CD4-positive, CD25-positive, alpha-beta regulatory T cell (primary cell): Measurements from ENCODE around the gene IL6R. TPM values are rescaled to one million over a fixed set of nuclear protein-coding genes. Genes with fewer than 3 reads are reported as not detected.

Experiments used
- ATAC-seq, 2 donors: fragments of 150-1000 bp; cut with Tn5 transposase; one replicate each; pipeline ENCODE4 v1.10.0; 2021; ENCODE audit warnings: low read depth in 2 of 2, moderate number of reproducible peaks in 2 of 2, moderate library complexity in 1 of 2
- DNase-seq, 3 donors: peaks; one replicate each; pipeline versions ENCODE4 v3.0.0 to v3.0.0-alpha.2; 2012 to 2022; ENCODE audit warnings: mixed read lengths in 1 of 3
- H3K27ac ChIP-seq: one replicate; pipeline ENCODE4 v1.7.0; 2013; ENCODE audit warnings: mild to moderate bottlenecking, low read length; ENCODE audit not compliant: insufficient read depth, poor library complexity, severe bottlenecking
- H3K27me3 ChIP-seq: one replicate; pipeline ENCODE4 v1.7.0; 2013; ENCODE audit warnings: low read length; ENCODE audit not compliant: control insufficient read depth, insufficient read depth
- H3K36me3 ChIP-seq: one replicate; pipeline ENCODE4 v1.7.0; 2013; ENCODE audit warnings: mild to moderate bottlenecking, low read length, moderate library complexity; ENCODE audit not compliant: control insufficient read depth, insufficient read depth
- H3K4me1 ChIP-seq: 2 replicates; pipeline ENCODE4 v1.7.0; 2013; ENCODE audit warnings: mild to moderate bottlenecking, low read length; ENCODE audit not compliant: insufficient read depth, control insufficient read depth, poor library complexity, severe bottlenecking
- H3K4me3 ChIP-seq: one replicate; pipeline ENCODE4 v1.7.0; 2013; ENCODE audit warnings: low read depth, mild to moderate bottlenecking, low read length, moderate library complexity
- H3K9me3 ChIP-seq, 2 experiments: 1 replicate in 1 of 2; 2 replicates in 1 of 2; pipeline ENCODE4 v1.7.0; 2013; ENCODE audit warnings: low read length in 2 of 2, mild to moderate bottlenecking in 1 of 2, moderate library complexity in 1 of 2; ENCODE audit not compliant: control insufficient read depth in 2 of 2
- H3K27ac Mint-ChIP-seq, 3 donors: one replicate each; pipeline ENCODE4 v1.8.0; 2020 to 2022; ENCODE audit warnings: mild to moderate bottlenecking in 3 of 3, mixed read lengths in 3 of 3, moderate library complexity in 2 of 3
- H3K27me3 Mint-ChIP-seq: one replicate; pipeline ENCODE4 v1.8.0; 2022; ENCODE audit warnings: mild to moderate bottlenecking, mixed read lengths
- H3K36me3 Mint-ChIP-seq: one replicate; pipeline ENCODE4 v1.8.0; 2020; ENCODE audit warnings: mixed read lengths
- H3K4me1 Mint-ChIP-seq, 4 donors: one replicate each; pipeline ENCODE4 v1.8.0; 2020 to 2022; ENCODE audit warnings: mixed read lengths in 4 of 4, mild to moderate bottlenecking in 1 of 4
- H3K4me3 Mint-ChIP-seq, 4 donors: one replicate each; pipeline ENCODE4 v1.8.0; 2020 to 2022; ENCODE audit warnings: mild to moderate bottlenecking in 4 of 4, mixed read lengths in 4 of 4, moderate library complexity in 3 of 4
- H3K9me3 Mint-ChIP-seq, 7 donors: one replicate each; pipeline ENCODE4 v1.8.0; 2020 to 2022; ENCODE audit warnings: mixed read lengths in 7 of 7, mild to moderate bottlenecking in 3 of 7, moderate library complexity in 2 of 7
- polyA plus RNA-seq, 4 donors: library from polyadenylated mRNA; unstranded; fragments of 300-500 nt; fragmentation: Illumina TruSeq; gene quantifications; one replicate each; pipeline ENCODE4 v1.2.3, GENCODE V29; 2021
- total RNA-seq: library from RNA; stranded (reverse); gene quantifications from one replicate; pipeline ENCODE4 v1.2.3, GENCODE V29; 2022

Gene IL6R
- total and polyA plus RNA-seq, 5 donors from 2014 or later, result 54.5 to 135 (median 67.5) TPM

GRCh38 chr1:154416471-154417337, 11.6 kb downstream of the IL6R start:
- peak overlapping the region; percentile 18 for H3K4me3 ChIP-seq
- peaks cover 30% of the 10 kb centered on the region for H3K36me3 ChIP-seq
- H3K27me3 ChIP-seq, result no peaks in the 10 kb centered on the region
- H3K27ac ChIP-seq, result peak overlapping the region; percentile 28
- H3K4me1 ChIP-seq, result peaks cover 91% of the 10 kb centered on the region
- no peak for DNase-seq
- peaks cover 24% of the 10 kb centered on the region for H3K36me3 Mint-ChIP-seq
- no peak for ATAC-seq
- H3K4me3 Mint-ChIP-seq, result peak overlapping the region; percentile 26 to 79 (median 40)
- H3K9me3 ChIP-seq, result no peaks in the 10 kb centered on the region
- H3K4me1 Mint-ChIP-seq, result peaks cover 18 to 93% (median 61%) of the 10 kb centered on the region in 4 donors
- H3K27ac Mint-ChIP-seq, result peak overlapping the region; percentile 93 to 98 (median 97)
- no peaks in the 10 kb centered on the region for H3K27me3 Mint-ChIP-seq
- H3K9me3 Mint-ChIP-seq, result peaks cover 0 to 1% (median 0%) of the 10 kb centered on the region in 7 donors

GRCh38 chr1:154417338-154417608, 12.1 kb downstream of the IL6R start:
- ATAC-seq, result no peak
- Mint-ChIP-seq H3K36me3 (peaks cover 27% of the 10 kb centered on the region), H3K27ac (peak overlapping the region; percentile 93 to 98 (median 97)), H3K4me1 (peaks cover 20 to 92% (median 63%) of the 10 kb centered on the region in 4 donors), H3K27me3 (no peaks in the 10 kb centered on the region), H3K9me3 (peaks cover 0 to 1% (median 0%) of the 10 kb centered on the region in 7 donors), H3K4me3 (peak overlapping the region in 2 of 4 donors; percentile 31 to 48)
- Histone ChIP-seq H3K27ac (peak overlapping the region; percentile 28), H3K27me3 (no peaks in the 10 kb centered on the region), H3K9me3 (no peaks in the 10 kb centered on the region), H3K4me1 (peaks cover 92% of the 10 kb centered on the region), H3K36me3 (peaks cover 30% of the 10 kb centered on the region), H3K4me3 (peak overlapping the region; percentile 18)
- no peak for DNase-seq

- ATAC-seq (peak; percentile 54 to 55), DNase-seq (peak in 2 of 3 donors; percentile 31 to 36)
- Histone ChIP-seq H3K36me3 (peaks cover 28% of the 10 kb centered on the region), H3K9me3 (no peaks in the 10 kb centered on the region), H3K27ac (peak overlapping the region; percentile 76), H3K27me3 (no peaks in the 10 kb centered on the region), H3K4me1 (peaks cover 92% of the 10 kb centered on the region), H3K4me3 (peak overlapping the region; percentile 74)
- peaks cover 31% of the 10 kb centered on the region for H3K36me3 Mint-ChIP-seq
- H3K27me3 Mint-ChIP-seq, result no peaks in the 10 kb centered on the region
- H3K9me3 Mint-ChIP-seq, result peaks cover 0 to 1% (median 0%) of the 10 kb centered on the region in 7 donors
- peak overlapping the region; percentile 93 to 98 (median 97) for H3K27ac Mint-ChIP-seq
- peaks cover 23 to 92% (median 68%) of the 10 kb centered on the region in 4 donors for H3K4me1 Mint-ChIP-seq
- peak overlapping the region; percentile 71 to 87 (median 76) for H3K4me3 Mint-ChIP-seq
These were observed 13.1 kb downstream of the IL6R start for GRCh38 chr1:154418062-154418921.

- Mint-ChIP-seq H3K9me3 (peaks cover 0 to 1% (median 0%) of the 10 kb centered on the region in 7 donors), H3K36me3 (peaks cover 32% of the 10 kb centered on the region), H3K27me3 (no peaks in the 10 kb centered on the region), H3K27ac (peak overlapping the region; percentile 93 to 98 (median 97)), H3K4me3 (peak overlapping the region; percentile 71 to 87 (median 76)), H3K4me1 (peaks cover 19 to 92% (median 71%) of the 10 kb centered on the region in 4 donors)
- H3K4me1 ChIP-seq, result peaks cover 93% of the 10 kb centered on the region
- peak overlapping the region; percentile 76 for H3K27ac ChIP-seq
- no peak for DNase-seq
- ATAC-seq, result no peak
- H3K27me3 ChIP-seq, result no peaks in the 10 kb centered on the region
- no peaks in the 10 kb centered on the region for H3K9me3 ChIP-seq
- peak overlapping the region; percentile 74 for H3K4me3 ChIP-seq
- peaks cover 22% of the 10 kb centered on the region for H3K36me3 ChIP-seq
These were observed 13.9 kb downstream of the IL6R start for GRCh38 chr1:154418923-154419619.

GRCh38 chr1:154419620-154420571, 14.8 kb downstream of the IL6R start:
- H3K4me1 Mint-ChIP-seq, result peaks cover 19 to 93% (median 74%) of the 10 kb centered on the region in 4 donors
- Histone ChIP-seq H3K4me3 (peak overlapping the region; percentile 74), H3K4me1 (peaks cover 93% of the 10 kb centered on the region), H3K27me3 (no peaks in the 10 kb centered on the region), H3K9me3 (no peaks in the 10 kb centered on the region), H3K36me3 (peaks cover 18% of the 10 kb centered on the region), H3K27ac (peak overlapping the region; percentile 76)
- peaks cover 31% of the 10 kb centered on the region for H3K36me3 Mint-ChIP-seq
- H3K9me3 Mint-ChIP-seq, result peaks cover 0 to 1% (median 0%) of the 10 kb centered on the region in 7 donors
- peak overlapping the region; percentile 93 to 98 (median 97) for H3K27ac Mint-ChIP-seq
- DNase-seq (peak; percentile 53 to 86 (median 54)), ATAC-seq (peak; percentile 73 to 85)
- no peaks in the 10 kb centered on the region for H3K27me3 Mint-ChIP-seq
- H3K4me3 Mint-ChIP-seq, result peak overlapping the region; percentile 71 to 87 (median 76)

- no peak for ATAC-seq
- Mint-ChIP-seq H3K27me3 (no peaks in the 10 kb centered on the region), H3K36me3 (peaks cover 35% of the 10 kb centered on the region), H3K9me3 (peaks cover 0 to 1% (median 0%) of the 10 kb centered on the region in 7 donors), H3K4me1 (peaks cover 19 to 97% (median 76%) of the 10 kb centered on the region in 4 donors), H3K4me3 (peak overlapping the region in 3 of 4 donors; percentile 40 to 72 (median 66)), H3K27ac (peak overlapping the region; percentile 88 to 93 (median 93))
- Histone ChIP-seq H3K4me3 (no peak overlapping the region), H3K27ac (peak overlapping the region; percentile 76), H3K27me3 (no peaks in the 10 kb centered on the region), H3K36me3 (peaks cover 15% of the 10 kb centered on the region), H3K9me3 (no peaks in the 10 kb centered on the region), H3K4me1 (peaks cover 89% of the 10 kb centered on the region)
- DNase-seq, result no peak
These were observed 16.1 kb downstream of the IL6R start for GRCh38 chr1:154420961-154421924.
